ENCODE results near the gene FMNL2.

The FMNL2 gene

GRCh38 chr2:152569186-152569585 lies 234.2 kb downstream of the FMNL2 start:
- TF ChIP-seq CTCF (IDR thresholded peaks at IDR 0.05; ENCODE audit: low read depth, low read length), result no peak
- no peak overlapping the region for H3K27ac ChIP-seq
- DNase-seq, result no peak
- no peaks in the 10 kb centered on the region for H3K27me3 ChIP-seq (ENCODE audit: insufficient read depth, low read depth, severe bottlenecking)
- H3K4me3 ChIP-seq (ENCODE audit: low read depth, low read length), result no peak overlapping the region
- H3K9me3 ChIP-seq (ENCODE audit: severe bottlenecking), result no peaks in the 10 kb centered on the region
- H3K36me3 ChIP-seq, result no peaks in the 10 kb centered on the region

- Histone ChIP-seq H3K36me3 (no peaks in the 10 kb centered on the region), H3K27me3 (ENCODE audit: insufficient read depth, low read depth, severe bottlenecking) (no peaks in the 10 kb centered on the region), H3K4me3 (ENCODE audit: low read depth, low read length) (no peak overlapping the region), H3K9me3 (ENCODE audit: severe bottlenecking) (no peaks in the 10 kb centered on the region), H3K27ac (no peak overlapping the region)
- TF ChIP-seq CTCF (IDR thresholded peaks at IDR 0.05; ENCODE audit: low read depth, low read length), result no peak
- DNase-seq, result no peak
These were observed 236.2 kb downstream of the FMNL2 start for GRCh38 chr2:152571048-152571766.

GRCh38 chr2:152572031-152572430 lies 237.1 kb downstream of the FMNL2 start:
- no peaks in the 10 kb centered on the region for H3K27me3 ChIP-seq (ENCODE audit: insufficient read depth, low read depth, severe bottlenecking)
- no peaks in the 10 kb centered on the region for H3K9me3 ChIP-seq (ENCODE audit: severe bottlenecking)
- H3K4me3 ChIP-seq (ENCODE audit: low read depth, low read length), result no peak overlapping the region
- H3K27ac ChIP-seq, result no peak overlapping the region
- no peaks in the 10 kb centered on the region for H3K36me3 ChIP-seq
- no peak for TF ChIP-seq CTCF (IDR thresholded peaks at IDR 0.05; ENCODE audit: low read depth, low read length)
- no peak for DNase-seq

- H3K36me3 ChIP-seq, result no peaks in the 10 kb centered on the region
- H3K4me3 ChIP-seq (ENCODE audit: low read depth, low read length), result no peak overlapping the region
- no peak for DNase-seq
- no peaks in the 10 kb centered on the region for H3K9me3 ChIP-seq (ENCODE audit: severe bottlenecking)
- no peak overlapping the region for H3K27ac ChIP-seq
- no peaks in the 10 kb centered on the region for H3K27me3 ChIP-seq (ENCODE audit: insufficient read depth, low read depth, severe bottlenecking)
- no peak for TF ChIP-seq CTCF (IDR thresholded peaks at IDR 0.05; ENCODE audit: low read depth, low read length)
These were observed 238.2 kb downstream of the FMNL2 start for GRCh38 chr2:152573168-152573567.

- no peak for TF ChIP-seq CTCF (IDR thresholded peaks at IDR 0.05; ENCODE audit: low read depth, low read length)
These were observed 242.6 kb downstream of the FMNL2 start for GRCh38 chr2:152577579-152577978.

GRCh38 chr2:152578573-152578972 lies 243.6 kb downstream of the FMNL2 start:
- no peaks in the 10 kb centered on the region for H3K27me3 ChIP-seq (ENCODE audit: insufficient read depth, low read depth, severe bottlenecking)
- H3K4me3 ChIP-seq (ENCODE audit: low read depth, low read length), result no peak overlapping the region
- no peaks in the 10 kb centered on the region for H3K9me3 ChIP-seq (ENCODE audit: severe bottlenecking)
- peaks cover 7% of the 10 kb centered on the region for H3K36me3 ChIP-seq
- TF ChIP-seq CTCF (IDR thresholded peaks at IDR 0.05; ENCODE audit: low read depth, low read length), result no peak
- DNase-seq, result no peak
- H3K27ac ChIP-seq, result no peak overlapping the region

More at GRCh38 chr2:152577579-152577978, 242.6 kb downstream of the FMNL2 start:
- Histone ChIP-seq H3K27me3 (ENCODE audit: insufficient read depth, low read depth, severe bottlenecking) (no peaks in the 10 kb centered on the region), H3K27ac (no peak overlapping the region), H3K4me3 (ENCODE audit: low read depth, low read length) (no peak overlapping the region), H3K36me3 (peaks cover 4% of the 10 kb centered on the region), H3K9me3 (ENCODE audit: severe bottlenecking) (no peaks in the 10 kb centered on the region)
- no peak for DNase-seq
